Epidermal melanocyte (primary cell): ENCODE measurements around the gene ZNF467.

Experiments used
- DNase-seq: peaks from one replicate; pipeline ENCODE4 v3.0.0; 2011; ENCODE audit warnings: low spot score; ENCODE audit not compliant: insufficient read length

The ZNF467 gene

DNA sequence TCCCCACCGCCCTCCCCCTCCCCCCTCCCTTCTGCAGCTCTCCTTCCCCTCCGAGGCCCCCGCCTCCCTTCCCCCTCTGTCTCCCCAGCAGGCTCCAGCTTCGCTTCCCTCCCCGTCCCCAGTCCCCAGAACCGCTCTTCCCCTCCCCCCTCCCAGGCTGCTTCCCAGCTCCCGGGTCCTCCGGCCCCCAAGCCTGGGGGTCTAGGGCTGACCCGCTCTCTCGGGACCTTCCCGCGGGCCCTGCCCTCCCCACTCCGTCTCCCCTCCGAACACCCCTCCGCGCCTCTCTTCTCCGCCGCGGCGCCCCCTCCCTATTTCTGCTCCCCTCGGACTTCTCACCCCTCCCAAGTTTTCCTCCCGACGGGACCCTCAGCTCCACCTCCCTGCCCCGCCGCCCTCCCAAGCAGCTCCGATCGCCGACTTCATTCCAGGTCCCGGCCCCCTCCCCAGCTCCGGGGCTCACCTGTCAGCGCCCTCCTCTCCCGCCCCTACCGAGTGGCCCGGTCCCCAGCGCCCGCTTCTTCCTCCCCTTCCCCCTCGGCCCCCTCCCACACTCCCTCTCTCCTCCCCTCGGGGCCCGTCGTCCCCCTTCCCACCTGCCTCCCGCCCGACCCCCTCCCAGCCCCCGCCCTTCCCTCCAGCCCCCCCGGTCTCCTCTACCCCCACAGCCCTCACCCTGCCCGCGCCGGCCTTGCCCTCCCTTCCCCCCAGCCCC lies 990 bp downstream of the ZNF467 start:
- DNase-seq = no peak

DNA sequence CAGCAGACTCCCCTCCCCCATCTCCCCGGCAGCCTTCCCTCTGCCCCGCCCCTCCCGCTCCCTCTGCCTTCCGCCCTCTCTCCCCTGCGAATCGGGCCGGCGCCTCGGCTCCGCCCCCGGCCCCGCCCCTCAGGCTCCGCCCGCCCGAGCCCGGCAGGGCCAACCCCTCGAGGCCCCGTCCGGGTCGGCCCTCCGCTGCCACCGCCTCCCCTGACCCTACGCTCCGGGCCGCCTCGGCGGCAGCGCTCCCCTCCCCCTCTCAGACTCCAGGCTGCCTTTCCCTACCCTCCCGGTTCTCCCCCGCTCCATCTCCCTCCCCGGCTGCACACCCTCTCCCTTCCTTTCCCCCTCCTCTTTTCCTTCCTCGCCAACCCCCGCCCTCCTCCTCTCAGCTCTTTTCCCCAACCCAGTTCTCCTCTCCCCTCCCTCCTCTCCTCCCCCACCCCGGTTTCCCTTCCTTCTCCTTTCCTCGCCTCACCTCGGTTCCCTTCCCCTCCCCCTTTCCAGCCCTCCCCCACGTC lies 1.6 kb downstream of the ZNF467 start:
- peak; percentile 90 for DNase-seq

DNA sequence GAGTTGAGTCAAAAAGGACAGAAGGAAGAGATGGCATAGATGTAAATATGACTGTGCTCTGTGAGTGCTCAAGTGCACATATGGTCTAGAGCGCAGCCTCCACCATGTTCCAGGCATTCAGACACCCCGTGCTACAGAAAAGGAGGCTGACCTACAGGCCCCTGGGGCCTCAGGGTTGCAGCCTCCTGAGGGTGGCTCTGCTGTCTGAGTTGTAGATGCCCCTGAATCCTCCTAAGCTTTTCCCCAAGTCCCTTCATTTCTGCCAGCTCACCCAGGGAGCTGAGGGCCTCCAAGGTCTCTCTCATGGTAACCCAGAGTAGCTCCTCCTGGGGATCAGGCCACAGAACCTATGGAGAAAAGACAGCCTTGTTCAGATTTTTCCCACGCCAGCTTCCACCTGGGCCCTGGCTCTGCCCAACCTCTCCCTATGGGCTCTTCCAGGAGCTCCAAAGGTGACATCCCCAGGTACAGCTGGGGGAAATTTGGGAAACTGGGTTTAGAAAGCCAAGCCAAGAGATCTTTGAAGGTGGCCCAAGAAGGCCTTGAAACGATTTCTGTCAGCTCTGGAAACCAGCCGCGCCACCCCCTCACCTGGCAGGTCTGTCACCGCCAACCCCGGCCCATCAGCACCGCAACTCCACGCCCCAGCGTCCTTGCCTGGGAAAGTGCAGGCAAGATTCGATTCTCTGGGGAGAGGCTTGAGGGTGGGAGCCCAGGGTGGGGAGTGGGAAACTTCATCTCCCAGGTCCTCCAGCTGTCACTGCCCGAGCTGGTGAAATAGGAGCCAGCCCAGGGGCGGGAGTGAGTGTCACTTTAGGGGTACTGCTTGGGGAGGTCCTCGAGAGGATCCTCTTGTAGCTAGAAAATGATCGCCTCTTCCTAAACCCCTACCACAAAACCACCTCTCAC lies 2.4 kb downstream of the ZNF467 start:
- DNase-seq = no peak

DNA sequence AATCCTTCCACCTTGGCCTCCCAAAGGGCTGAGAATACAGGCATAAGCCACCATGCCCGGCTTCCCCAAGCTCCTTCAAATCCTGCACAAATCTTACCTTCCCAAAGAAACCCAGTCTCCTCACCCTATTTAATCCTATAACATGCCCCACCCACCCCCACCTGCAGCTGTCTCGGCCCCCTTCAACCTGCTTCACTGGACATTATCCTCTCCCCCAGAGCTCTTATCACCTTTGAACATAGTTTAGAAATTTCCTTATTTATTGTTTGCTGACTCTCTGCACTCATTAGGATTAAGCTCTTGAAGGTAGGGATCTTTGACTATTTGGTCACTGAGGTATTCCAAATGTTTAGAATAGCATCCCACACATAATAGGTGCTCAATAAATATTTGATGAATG lies 3.5 kb downstream of the ZNF467 start:
- DNase-seq = no peak

DNA sequence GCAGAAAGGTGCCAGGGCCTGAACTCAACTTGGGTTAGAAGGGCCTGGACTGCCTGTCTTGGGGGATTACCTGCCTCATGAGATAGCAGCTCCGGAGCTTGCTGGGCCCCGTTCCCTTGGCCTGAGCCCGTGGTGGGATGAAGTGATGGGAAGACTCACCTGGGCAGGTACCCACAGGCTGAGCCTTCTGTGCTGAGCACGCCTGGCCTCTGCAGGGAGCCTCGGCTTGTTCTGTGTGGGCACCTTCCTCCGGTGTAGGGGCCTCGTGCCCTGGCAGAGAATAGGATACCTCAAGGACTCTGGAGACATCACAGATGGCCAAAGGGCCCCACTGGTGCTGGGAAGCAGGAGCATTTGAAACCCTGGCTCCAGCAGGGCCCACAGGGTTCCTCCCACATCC lies 4.5 kb downstream of the ZNF467 start:
- DNase-seq = no peak

DNA sequence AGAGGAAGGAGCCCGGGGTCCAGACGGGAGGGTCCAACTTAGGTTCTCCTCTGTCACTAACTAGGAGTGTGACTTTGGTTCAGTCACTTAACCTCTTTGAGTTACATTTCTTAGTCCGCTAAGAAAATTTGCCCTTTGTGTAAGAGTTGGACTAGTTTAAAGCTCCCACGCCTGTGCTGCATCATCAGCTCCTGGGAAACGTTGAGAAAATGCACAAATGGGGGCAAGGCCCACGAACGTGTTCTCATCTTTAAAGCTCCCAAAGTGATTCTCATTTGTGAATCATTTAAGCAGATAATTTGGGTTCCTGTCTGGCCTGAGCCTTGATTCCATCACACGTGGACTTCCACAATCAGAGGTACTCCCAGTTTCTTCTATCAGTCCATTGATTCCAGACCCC lies 6.3 kb downstream of the ZNF467 start:
- no peak for DNase-seq

DNA sequence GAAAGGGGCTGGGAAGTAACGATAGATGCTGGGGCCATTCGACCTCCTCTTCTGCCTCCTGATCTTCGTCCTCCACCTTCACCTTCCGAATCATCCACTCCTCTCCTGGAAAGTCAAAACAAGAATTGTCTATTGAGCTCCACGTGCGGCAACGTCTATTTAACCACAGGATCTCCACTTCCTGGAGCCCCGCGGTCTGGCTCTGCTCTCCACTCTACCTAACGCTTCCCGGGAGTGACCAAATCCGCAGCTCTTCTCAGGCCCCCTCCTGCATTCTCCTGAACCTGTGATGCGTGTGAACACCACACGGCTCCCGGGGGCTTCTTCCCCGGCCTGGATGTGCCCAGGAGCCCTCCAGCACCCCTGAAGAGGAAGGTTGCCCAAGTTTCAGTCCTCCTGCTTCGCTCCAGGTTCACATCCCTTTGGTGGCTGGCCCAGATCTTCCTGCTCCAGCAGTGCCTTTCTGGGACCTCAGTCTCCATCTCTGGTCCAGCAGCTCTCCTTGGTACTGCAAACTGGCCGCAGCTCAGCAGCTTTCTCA lies 7.2 kb downstream of the ZNF467 start:
- no peak for DNase-seq

DNA sequence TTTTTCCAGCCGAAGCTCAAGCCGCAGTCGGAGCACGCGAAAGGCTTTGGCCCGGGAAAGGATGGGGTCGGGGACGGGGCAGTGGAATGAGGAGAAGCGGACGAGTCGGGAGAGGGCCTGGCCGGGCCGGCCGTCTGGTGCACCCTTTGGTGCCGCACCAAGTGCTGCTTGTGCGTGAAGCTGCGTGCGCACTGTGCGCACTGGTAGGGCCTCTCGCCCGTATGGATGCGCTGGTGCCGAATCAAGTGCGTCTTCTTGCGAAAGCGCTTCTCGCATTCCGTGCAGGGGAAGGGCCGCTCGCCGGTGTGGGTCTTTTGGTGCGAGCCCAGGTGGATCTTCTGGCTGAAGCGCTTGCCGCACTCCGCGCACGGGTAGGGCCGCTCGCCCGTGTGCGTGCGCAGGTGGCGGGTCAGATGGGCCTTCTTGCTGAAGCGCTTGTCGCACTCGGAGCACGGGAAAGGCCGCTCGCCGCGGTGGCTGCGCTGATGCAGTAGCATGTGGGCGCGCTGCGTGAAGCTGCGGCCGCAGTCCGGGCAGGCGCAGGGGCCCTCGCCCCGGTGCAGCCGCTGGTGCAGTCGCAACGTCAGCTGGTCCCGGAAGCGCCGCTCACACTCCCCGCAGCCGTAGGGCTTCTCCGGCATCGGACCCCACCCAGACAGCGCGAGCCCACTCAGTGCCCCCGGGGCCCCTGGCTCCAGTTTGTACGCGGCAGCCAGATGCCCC lies 7.8 kb downstream of the ZNF467 start:
- DNase-seq = no peak

DNA sequence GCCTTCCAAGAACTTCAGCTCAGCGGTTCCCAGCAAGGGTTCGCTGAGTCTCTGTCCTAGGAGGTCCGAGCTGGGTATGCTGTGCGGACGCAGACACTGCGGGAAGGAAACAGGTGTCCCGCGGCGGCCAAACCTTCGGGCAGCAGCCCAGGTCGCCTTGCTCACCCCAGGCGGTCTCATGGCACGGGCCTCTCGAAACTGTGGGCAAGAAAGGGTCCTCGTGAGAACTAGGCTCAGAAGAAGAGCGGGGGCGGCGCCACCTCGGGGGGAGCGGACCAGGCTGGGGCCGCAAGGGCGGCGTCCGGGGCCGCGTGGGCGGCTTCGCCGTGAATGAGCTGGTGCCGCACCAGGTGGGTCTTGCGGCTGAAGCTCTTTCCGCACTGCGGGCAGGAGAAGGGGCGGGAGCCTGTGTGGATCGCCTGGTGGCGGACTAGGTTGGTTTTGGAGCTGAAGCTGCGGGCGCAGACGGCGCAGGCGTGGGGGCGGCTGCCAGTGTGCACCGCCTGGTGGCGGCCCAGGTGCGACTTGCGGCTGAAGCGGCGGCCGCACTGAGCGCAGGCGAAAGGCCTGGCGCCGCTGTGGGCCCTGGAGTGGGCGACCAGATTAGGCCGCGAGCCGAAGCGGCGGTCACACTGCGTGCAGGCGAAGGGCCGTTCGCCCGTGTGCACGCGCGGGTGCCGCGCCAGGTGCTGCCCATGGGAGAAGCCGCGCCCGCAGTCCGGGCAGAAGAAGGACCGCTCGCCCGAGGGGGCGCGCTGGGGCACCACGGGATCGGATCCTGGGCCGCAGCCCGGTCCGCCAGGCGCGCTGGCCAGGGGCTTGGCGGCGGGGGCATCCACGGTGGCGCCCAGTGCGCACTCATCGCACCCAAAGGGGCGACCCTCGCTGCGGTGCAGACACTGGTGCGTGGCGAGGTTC lies 8.6 kb downstream of the ZNF467 start:
- DNase-seq = no peak

DNA sequence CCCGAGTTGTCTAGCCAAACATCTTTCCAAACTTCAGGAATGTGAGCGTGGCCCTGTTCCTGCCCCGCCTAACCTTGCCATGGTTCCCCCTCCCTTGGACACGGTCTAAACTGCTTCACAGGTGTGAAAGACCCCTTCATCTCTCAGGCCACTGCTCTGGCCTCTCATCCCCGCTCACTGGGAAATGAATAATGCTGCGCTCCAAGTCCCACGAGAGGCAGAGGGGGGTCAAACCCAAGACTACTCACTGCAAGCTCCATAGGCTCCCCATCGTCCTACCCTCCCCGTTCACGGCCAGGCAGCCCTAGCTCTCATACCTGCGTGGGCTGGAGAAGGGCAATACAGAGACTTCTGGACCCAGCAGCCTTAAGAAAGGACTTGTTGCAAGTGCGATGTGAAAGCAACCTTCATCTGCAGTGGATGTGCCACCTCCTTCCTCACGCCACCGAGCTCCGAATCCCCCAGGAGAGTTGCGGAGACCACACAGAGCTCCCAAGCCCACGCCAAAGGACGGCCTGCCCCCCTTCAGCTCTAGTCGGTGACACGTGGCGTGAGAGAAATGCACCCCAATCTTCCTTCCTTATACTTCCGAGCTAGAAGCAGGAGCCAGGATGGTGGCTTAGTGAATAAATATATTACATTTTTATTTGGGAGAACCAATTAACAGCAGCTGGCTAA lies 9.7 kb downstream of the ZNF467 start:
- DNase-seq = no peak

DNA sequence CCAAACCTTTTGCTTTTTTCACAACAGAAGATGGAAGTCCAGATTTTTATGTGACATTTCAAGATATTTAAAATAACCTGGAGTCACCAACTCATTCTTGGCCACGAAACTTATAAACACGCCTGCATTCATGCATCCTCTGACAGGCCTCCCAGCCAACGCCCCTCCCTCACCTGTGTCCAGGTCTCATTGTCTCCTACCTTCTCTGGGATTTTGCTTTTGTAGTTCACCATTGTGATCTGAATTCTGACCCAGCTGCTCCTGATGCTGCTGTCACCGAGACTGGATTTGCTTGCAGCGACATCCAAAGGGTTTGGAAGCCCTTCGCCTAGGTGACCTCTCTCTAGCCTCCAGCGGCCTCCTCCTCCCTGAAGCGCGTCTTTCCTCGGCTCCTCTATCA lies 10.8 kb downstream of the ZNF467 start:
- DNase-seq = no peak

DNA sequence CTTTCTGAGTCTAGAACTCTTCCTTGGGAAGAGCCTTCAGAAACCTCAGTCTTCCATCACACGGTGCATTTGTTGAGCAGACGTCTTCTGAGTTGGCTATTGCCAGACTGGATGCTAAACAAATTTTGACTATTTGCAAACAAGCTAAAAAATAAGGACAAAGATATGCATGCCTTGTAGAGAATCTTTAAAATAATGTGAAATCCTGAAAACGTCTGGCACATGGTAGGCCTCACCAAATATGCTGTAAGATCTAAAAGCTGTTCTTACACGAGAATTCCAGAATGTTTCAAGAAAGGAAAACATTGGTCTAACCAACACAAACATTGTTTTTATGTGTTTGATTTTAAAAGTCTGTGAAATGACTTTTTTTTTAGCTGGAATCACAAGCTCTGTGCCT lies 11.3 kb downstream of the ZNF467 start:
- DNase-seq = no peak

DNA sequence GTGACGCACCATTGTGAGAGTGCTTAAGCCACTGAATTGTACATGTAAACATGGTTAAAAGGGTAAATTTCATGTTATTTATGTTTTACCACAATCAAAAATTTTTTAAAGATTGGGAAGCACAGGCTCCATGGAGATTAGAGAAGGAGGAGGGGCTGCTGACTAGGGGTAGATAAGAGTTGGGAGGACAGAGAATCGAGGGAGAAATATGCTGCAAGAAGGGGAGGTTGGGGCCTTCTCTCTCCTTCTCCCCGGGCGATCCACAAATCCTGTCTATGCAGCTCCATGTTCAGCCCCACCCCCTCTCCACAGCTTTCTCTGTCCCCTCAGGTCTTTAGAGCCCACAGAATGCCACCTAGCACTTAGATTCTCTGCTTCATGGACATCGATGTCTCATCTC lies 12.1 kb downstream of the ZNF467 start:
- no peak for DNase-seq

DNA sequence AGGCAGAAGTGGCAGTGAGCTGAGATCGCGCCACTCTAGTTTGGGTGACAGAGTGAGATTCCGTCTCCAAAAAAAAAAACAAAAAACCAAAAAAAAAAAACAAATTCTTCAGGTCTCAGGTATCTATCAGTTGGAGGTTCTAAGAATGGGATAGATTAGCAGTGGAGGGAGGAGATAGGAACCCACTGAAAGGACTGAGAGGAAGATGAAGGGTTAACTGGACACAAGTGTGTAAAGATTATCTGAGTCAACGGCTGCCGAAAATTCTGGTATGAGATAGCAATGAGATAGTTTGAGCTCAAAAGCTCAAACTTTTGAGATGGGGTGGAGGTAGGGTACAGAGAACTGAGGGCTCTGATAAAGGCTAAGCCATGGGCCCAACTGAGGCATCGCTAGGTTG lies 12.8 kb downstream of the ZNF467 start:
- no peak for DNase-seq

DNA sequence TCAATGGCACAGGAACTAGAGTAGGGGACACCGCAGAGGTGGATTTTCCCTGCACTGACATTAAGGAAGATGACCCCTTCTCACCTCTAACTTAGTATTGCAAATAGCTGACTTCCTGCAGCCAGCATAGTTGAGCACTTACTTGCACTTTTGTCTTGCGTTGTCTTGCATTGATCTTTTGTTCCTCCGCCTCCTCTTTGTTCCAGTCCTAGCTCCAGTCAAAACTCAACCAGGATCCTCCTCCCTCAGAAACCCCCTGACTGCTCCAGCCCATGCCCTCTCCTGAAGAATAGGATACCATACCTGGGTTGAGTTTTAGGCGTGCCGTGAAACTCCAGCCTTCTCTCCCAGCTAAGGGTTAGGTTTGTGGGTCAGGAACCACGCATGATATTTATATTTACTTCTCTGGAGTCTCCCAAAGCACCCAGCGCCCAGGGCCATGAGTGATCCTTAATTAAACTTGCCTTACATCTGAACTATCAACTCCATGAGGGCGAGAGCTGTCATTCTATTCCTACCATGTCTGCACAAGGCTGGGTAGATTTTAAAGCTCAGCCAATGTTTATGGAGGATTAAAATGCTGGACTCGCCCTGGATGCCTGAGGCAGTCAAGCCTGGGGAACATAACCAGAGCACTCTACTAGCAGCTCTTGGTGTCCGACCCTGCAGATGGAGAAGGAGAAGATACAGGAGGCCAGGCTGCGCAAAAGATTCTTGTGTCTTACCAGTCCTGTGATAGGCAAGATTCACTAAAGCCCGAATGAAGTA lies 14.1 kb downstream of the ZNF467 start:
- DNase-seq = no peak

DNA sequence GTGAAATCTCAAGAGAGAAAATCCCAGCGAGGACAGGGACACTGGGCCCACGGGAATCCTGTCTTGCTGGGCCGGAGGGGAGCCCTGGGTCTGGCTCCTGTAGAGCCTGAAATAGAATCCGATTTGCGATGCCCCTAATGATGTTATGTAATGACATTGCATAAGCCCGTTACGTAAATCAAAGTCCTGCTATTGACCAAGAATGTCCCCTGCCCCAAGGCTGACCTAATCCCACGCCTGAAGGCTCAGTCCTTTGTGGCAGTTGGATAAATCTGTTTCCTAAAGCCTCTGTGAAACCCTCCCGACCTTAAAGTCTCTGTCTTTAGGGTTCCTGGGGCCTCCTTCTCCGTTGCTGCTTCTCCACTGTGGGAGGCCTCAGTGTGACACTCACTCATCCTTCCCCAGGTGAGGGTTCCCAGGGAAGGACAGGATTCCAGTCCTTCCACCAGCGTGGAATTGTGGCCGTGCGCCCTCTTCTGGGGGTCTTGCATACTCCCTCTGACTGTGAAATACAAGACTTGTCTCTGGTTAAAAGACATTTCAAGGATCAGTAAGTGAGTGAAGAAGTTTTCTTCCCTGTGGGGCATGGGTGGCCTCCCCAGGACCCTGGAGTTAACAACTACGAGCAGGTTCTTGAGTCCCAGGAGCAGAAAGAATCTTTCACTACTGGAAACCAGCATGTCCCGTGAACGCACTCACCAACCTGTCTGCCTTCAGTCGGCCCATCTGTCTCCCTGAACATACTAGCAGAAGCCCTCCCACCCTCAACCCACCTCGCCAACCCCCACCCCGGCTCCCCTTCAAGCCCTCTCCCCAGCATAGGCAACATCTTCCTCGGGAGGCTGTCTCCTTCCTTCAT lies 19.8 kb downstream of the ZNF467 start:
- no peak for DNase-seq

DNA sequence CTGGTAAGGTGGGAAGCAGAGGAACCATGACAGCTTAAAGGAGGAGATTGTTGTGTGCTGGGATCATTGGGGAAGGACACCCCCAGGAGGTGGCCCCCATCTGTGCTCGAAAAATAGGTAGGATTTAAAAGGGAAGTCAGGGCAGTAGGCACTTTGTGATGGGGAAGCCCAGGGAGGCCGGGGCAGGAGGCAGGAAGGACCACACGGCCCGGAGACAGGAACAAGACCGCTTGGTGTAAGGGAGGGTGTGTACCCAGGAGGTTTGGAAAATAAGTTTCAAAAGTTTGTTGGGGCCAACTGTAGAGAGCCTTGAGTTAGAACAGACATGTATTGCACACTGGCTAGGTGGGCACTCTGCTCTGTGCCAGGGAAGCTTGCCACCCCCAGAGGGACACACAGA lies 20.7 kb downstream of the ZNF467 start:
- DNase-seq = no peak

DNA sequence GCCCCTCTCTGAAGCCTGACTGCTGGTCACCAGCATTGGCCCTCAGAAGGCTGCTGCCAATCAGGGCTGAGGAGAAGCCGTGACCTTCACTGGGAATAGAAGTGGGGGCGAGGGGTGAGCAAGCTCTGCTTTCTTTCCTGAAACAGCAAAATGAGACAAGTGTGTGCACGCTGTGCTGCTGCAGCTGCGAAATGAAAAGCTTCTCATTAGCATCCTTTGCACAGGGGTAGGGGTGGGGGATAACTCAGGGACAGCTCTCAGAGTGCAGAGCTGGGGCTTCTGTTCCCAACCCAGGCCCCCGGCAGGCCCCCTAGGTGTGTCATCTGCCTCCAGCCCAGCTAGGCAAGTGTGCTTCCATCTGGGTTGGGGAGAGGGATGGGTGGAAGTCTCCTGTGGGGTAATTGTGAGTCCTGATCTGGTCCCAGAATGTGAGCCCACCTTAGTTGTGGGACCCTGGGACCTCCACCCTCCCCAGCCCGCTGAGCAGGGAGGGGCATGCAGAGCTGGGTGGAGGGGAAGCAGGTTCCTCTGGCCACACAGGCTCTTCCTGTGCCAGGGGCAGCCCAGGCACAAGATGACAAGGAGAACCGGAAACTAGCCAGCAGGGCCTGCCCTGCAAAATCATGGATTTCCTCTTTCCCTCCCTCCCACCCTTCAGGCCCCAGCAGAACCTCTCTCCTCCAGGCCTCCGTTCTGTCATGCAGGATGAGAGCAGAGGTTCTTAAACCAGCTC lies 22.2 kb downstream of the ZNF467 start:
- no peak for DNase-seq
